Keratinocyte (primary cell): Measurements from ENCODE around the gene WDR82. TPM values are rescaled to one million over a fixed set of nuclear protein-coding genes. Genes with fewer than 3 reads are reported as not detected.

Source experiments
- DNase-seq: peaks from one replicate; pipeline ENCODE4 v3.0.0-alpha.2; 2011; ENCODE audit warnings: low read depth, missing footprints, low spot score
- FAIRE-seq: peaks from 2 replicates; lab custom pipeline; 2011; peaks lifted over from hg19 to GRCh38; lab: Jason Lieb, UNC
- H2AFZ ChIP-seq: 2 replicates; pipeline ENCODE4 v1.6.0; 2012; ENCODE audit warnings: low read length, control low read depth, inconsistent platforms; ENCODE audit not compliant: control insufficient read depth
- H3K27ac ChIP-seq: 2 replicates; pipeline ENCODE4 v1.5.1; 2011; ENCODE audit warnings: low read length; ENCODE audit not compliant: control insufficient read depth, insufficient read depth
- H3K27me3 ChIP-seq: 3 replicates; pipeline ENCODE4 v1.6.0; 2011; ENCODE audit warnings: low read length; ENCODE audit not compliant: control insufficient read depth, insufficient read depth; ENCODE audit errors: extremely low read depth
- H3K36me3 ChIP-seq, 2 experiments: 2 replicates in 1 of 2; 3 replicates in 1 of 2; pipeline ENCODE4 v1.5.1; 2011; ENCODE audit warnings: low read length in 2 of 2, mild to moderate bottlenecking in 1 of 2; ENCODE audit not compliant: control insufficient read depth in 2 of 2, insufficient read depth in 2 of 2; ENCODE audit errors: extremely low read depth in 1 of 2
- H3K4me1 ChIP-seq: 3 replicates; pipeline ENCODE4 v1.5.1; 2011; ENCODE audit warnings: low read length; ENCODE audit not compliant: control insufficient read depth, insufficient read depth; ENCODE audit errors: extremely low read depth
- H3K4me2 ChIP-seq: 3 replicates; pipeline ENCODE4 v1.6.0; 2011; ENCODE audit warnings: low read depth, low read length; ENCODE audit not compliant: control insufficient read depth, insufficient read depth; ENCODE audit errors: extremely low read depth
- H3K4me3 ChIP-seq, 3 experiments: fragments of 200-600 bp in 1 of 3; sonication (generic) in 1 of 3; 2 replicates in 2 of 3; 3 replicates in 1 of 3; pipeline ENCODE4 v1.5.1; 2011 to 2016; ENCODE audit warnings: low read length in 3 of 3, mild to moderate bottlenecking in 3 of 3, control low read depth in 2 of 3, inconsistent platforms in 1 of 3, low read depth in 1 of 3, mixed read lengths in 1 of 3, mixed run types in 1 of 3, moderate library complexity in 1 of 3; ENCODE audit not compliant: control insufficient read depth in 2 of 3, insufficient read depth in 2 of 3; ENCODE audit errors: extremely low read depth in 1 of 3
- H3K79me2 ChIP-seq: 2 replicates; pipeline ENCODE4 v1.6.0; 2012; ENCODE audit warnings: low read length; ENCODE audit not compliant: control insufficient read depth, insufficient read depth
- H3K9ac ChIP-seq: 3 replicates; pipeline ENCODE4 v1.6.0; 2011; ENCODE audit warnings: low read length; ENCODE audit not compliant: control insufficient read depth, insufficient read depth; ENCODE audit errors: extremely low read depth
- H3K9me1 ChIP-seq: 3 replicates; pipeline ENCODE4 v1.6.0; 2011; ENCODE audit warnings: low read length; ENCODE audit not compliant: control insufficient read depth, insufficient read depth; ENCODE audit errors: extremely low read depth
- H3K9me3 ChIP-seq: 2 replicates; pipeline ENCODE4 v1.5.1; 2012; ENCODE audit warnings: low read depth, low read length; ENCODE audit not compliant: control insufficient read depth
- H4K20me1 ChIP-seq: 3 replicates; pipeline ENCODE4 v1.6.0; 2011; ENCODE audit warnings: low read length; ENCODE audit not compliant: control insufficient read depth, insufficient read depth; ENCODE audit errors: extremely low read depth
- CTCF ChIP-seq, 3 experiments: IDR thresholded peaks in 1 of 3; conservative IDR thresholded peaks in 1 of 3; optimal IDR thresholded peaks in 1 of 3; 2 replicates in 2 of 3; 3 replicates in 1 of 3; pipeline versions ENCODE3 to v1.5.1; 2011; ENCODE audit warnings: low read length in 3 of 3, mild to moderate bottlenecking in 3 of 3, moderate library complexity in 2 of 3, control low read depth in 1 of 3, inconsistent platforms in 1 of 3; ENCODE audit not compliant: insufficient read depth in 2 of 3; ENCODE audit errors: extremely low read depth in 1 of 3
- EZH2 ChIP-seq: IDR thresholded peaks from one replicate; pipeline ENCODE4 v1.6.1; 2012; ENCODE audit warnings: inconsistent platforms, mild to moderate bottlenecking, low read length, moderate library complexity
- dilution Hi-C: fragments of 300-500 bp; cut with MboI; formaldehyde crosslinking; loops from one replicate; pipeline ENCODE4 v1.7.0; 2020; ENCODE audit warnings: low sequenced_read_pairs; ENCODE audit not compliant: extremely low pct_ligation_motif_present
- polyA plus RNA-seq, 5 experiments: library from polyadenylated mRNA; depleted of rRNA in 3 of 5; stranded (reverse) in 3 of 5; stranded (forward) in 1 of 5; unstranded in 1 of 5; fragments of >200 nt; gene quantifications; 1 replicate in 1 of 5; 2 replicates in 3 of 5; 3 replicates in 1 of 5; pipeline versions ENCODE4 v1.2.1 to v1.2.3, GENCODE V29; 2011 to 2012; ENCODE audit warnings: missing spikeins in 2 of 5, low read depth in 1 of 5, low replicate concordance in 1 of 5

The WDR82 gene
- polyA plus RNA-seq, 1 donor (not counting 4 experiments of a cell fraction or from before 2014, with no cell fraction given), result 75.1 TPM

GRCh38 chr3:52279596-52279995, 1.1 kb upstream of the WDR82 start:
- Histone ChIP-seq H3K4me3 (peak overlapping the region in 1 of 3 experiments; percentile 95), H3K4me1 (peaks cover 19% of the 10 kb centered on the region), H3K79me2 (peaks cover 36% of the 10 kb centered on the region), H3K27me3 (no peaks in the 10 kb centered on the region), H3K36me3 (peaks cover 0 to 1% of the 10 kb centered on the region in 2 experiments), H4K20me1 (peaks cover 2% of the 10 kb centered on the region), H3K27ac (peak overlapping the region; percentile 74), H2AFZ (no peak overlapping the region), H3K9me3 (no peaks in the 10 kb centered on the region), H3K4me2 (peak overlapping the region; percentile 61), H3K9me1 (no peaks in the 10 kb centered on the region), H3K9ac (peak overlapping the region; percentile 98)
- DNase-seq (no peak), FAIRE-seq (no peak)
- TF ChIP-seq EZH2 (no peak), CTCF (optimal IDR thresholded peaks at IDR 0.05 in 1 of 3, IDR thresholded peaks at IDR 0.05 in 1 of 3, conservative IDR thresholded peaks at IDR 0.05 in 1 of 3; ENCODE audit: extremely low read depth in 1 of 3, insufficient read depth in 2 of 3, low read length in 3 of 3) (no peak)
- dilution Hi-C loops, result no loop called here

GRCh38 chr3:52277972-52278509, 408 bp downstream of the WDR82 start:
- H3K4me2 ChIP-seq, result peak overlapping the region; percentile 98
- H3K27me3 ChIP-seq, result no peaks in the 10 kb centered on the region
- H3K36me3 ChIP-seq, result peaks cover 1 to 11% of the 10 kb centered on the region in 2 experiments
- H3K9me1 ChIP-seq, result no peaks in the 10 kb centered on the region
- H3K27ac ChIP-seq, result peak overlapping the region; percentile 93
- H3K79me2 ChIP-seq, result peaks cover 52% of the 10 kb centered on the region
- FAIRE-seq, result no peak
- no peak for TF ChIP-seq EZH2
- peak in 2 of 3 experiments; percentile 20 to 57 for TF ChIP-seq CTCF (optimal IDR thresholded peaks at IDR 0.05 in 1 of 3, IDR thresholded peaks at IDR 0.05 in 1 of 3, conservative IDR thresholded peaks at IDR 0.05 in 1 of 3; ENCODE audit: extremely low read depth in 1 of 3, insufficient read depth in 2 of 3, low read length in 3 of 3)
- H2AFZ ChIP-seq, result peak overlapping the region; percentile 93
- peak overlapping the region; percentile 80 to 95 (median 86) for H3K4me3 ChIP-seq
- peaks cover 2% of the 10 kb centered on the region for H4K20me1 ChIP-seq
- H3K9ac ChIP-seq, result peak overlapping the region; percentile 98
- DNase-seq, result no peak
- H3K9me3 ChIP-seq, result no peaks in the 10 kb centered on the region
- dilution Hi-C loops, result no loop called here
- H3K4me1 ChIP-seq, result peaks cover 19% of the 10 kb centered on the region
